HCT116 (cell line): Measurements from ENCODE around the gene FILIP1. TPM values are rescaled to one million over a fixed set of nuclear protein-coding genes. Genes with fewer than 3 reads are reported as not detected.

Source experiments
- ATAC-seq: fragments of 200-7000 bp; cut with Tn5 transposase; 2 replicates; pipeline ENCODE4 v1.9.1; 2020; ENCODE audit warnings: mild to moderate bottlenecking, moderate library complexity
- BruUV-seq: library from RNA; stranded (reverse); fragments of 400-500 nt; replicated peaks from 2 replicates; lab custom pipeline; 2021; lab: Mats Ljungman, UMichigan
- CTCF ChIA-PET: fragments of 300-600 bp; sonication (Branson Sonifier 250); formaldehyde crosslinking; loops from one replicate; lab custom pipeline; 2021; ENCODE audit warnings: antibody characterized with exemption; lab: Charles Lee
- POLR2A ChIA-PET: fragments of 300-600, 350-600 bp; sonication (Branson Sonifier 250); formaldehyde crosslinking; loops from one replicate; lab custom pipeline; 2021; ENCODE audit warnings: antibody characterized with exemption; lab: Charles Lee
- RAD21 ChIA-PET, 2 experiments: fragments of 300-600 bp; sonication (Branson Sonifier 250); formaldehyde crosslinking; loops; one replicate each; lab custom pipeline; 2023; ENCODE audit warnings: low total read pairs in 2 of 2; ENCODE audit not compliant: uncharacterized antibody in 2 of 2, unreplicated experiment in 2 of 2, low non-redundant PET in 1 of 2; lab: Charles Lee
- DNase-seq: peaks from one replicate; pipeline ENCODE4 v3.0.0-alpha.2; 2010; ENCODE audit warnings: low read depth, low spot score
- H2AFZ ChIP-seq: fragments of 200-600 bp; shearing (Covaris generic), sonication (generic); 2 replicates; pipeline ENCODE4 v1.6.1; 2017; ENCODE audit warnings: low read depth, mixed run types, mixed read lengths, antibody characterized with exemption, low read length; ENCODE audit not compliant: poor library complexity, severe bottlenecking
- H3K27ac ChIP-seq: 2 replicates; pipeline ENCODE4 v1.5.1; 2012; ENCODE audit warnings: low read depth, low read length
- H3K27me3 ChIP-seq: fragments of 200-600 bp; sonication (generic); 2 replicates; pipeline ENCODE4 v1.6.1; 2016; ENCODE audit warnings: mixed run types, low read length, mixed read lengths; ENCODE audit not compliant: insufficient read depth
- H3K36me3 ChIP-seq, 2 experiments: fragments of 200-500 bp in 1 of 2; fragments of 200-600 bp in 1 of 2; sonication (Bioruptor generic) in 1 of 2; sonication (generic) in 1 of 2; 2 replicates each; pipeline versions ENCODE4 v1.5.1 to v1.6.1; 2014 to 2016; ENCODE audit warnings: low read length in 2 of 2, inconsistent platforms in 1 of 2, mixed read lengths in 1 of 2, mixed run types in 1 of 2; ENCODE audit not compliant: insufficient read depth in 2 of 2, control insufficient read depth in 1 of 2
- H3K4me1 ChIP-seq, 2 experiments: fragments of 200-600 bp in 1 of 2; sonication (generic) in 1 of 2; 2 replicates each; pipeline versions ENCODE4 v1.5.1 to v1.6.1; 2012 to 2017; ENCODE audit warnings: low read length in 2 of 2, inconsistent platforms in 1 of 2, mild to moderate bottlenecking in 1 of 2, mixed read lengths in 1 of 2, mixed run types in 1 of 2, moderate library complexity in 1 of 2; ENCODE audit not compliant: insufficient read depth in 2 of 2, control insufficient read depth in 1 of 2
- H3K4me2 ChIP-seq: fragments of 200-600 bp; sonication (generic); 2 replicates; pipeline ENCODE4 v1.6.1; 2017; ENCODE audit warnings: mixed run types, low read length, mixed read lengths
- H3K4me3 ChIP-seq, 2 experiments: fragments of 200-600 bp in 1 of 2; sonication (generic) in 1 of 2; replicated peaks in 1 of 2; 2 replicates each; pipeline ENCODE4 v1.5.1; 2011 to 2016; ENCODE audit warnings: low read length in 2 of 2, control low read depth in 1 of 2, low read depth in 1 of 2, mild to moderate bottlenecking in 1 of 2, mixed read lengths in 1 of 2, mixed run types in 1 of 2
- H3K79me2 ChIP-seq: fragments of 200-600 bp; sonication (generic); 2 replicates; pipeline ENCODE4 v1.6.1; 2017; ENCODE audit warnings: mild to moderate bottlenecking, mixed run types, low read length, moderate library complexity, mixed read lengths; ENCODE audit not compliant: insufficient read depth
- H3K9ac ChIP-seq: fragments of 200-600 bp; sonication (generic); 2 replicates; pipeline ENCODE4 v1.6.1; 2016; ENCODE audit warnings: low read length, mixed read lengths
- H3K9me2 ChIP-seq: fragments of 200-600 bp; sonication (generic), shearing (Covaris generic); 2 replicates; pipeline ENCODE4 v1.6.1; 2017; ENCODE audit warnings: mixed run types, mild to moderate bottlenecking, moderate library complexity; ENCODE audit not compliant: insufficient read depth
- H3K9me3 ChIP-seq, 2 experiments: fragments of 200-500 bp in 1 of 2; fragments of 200-600 bp in 1 of 2; sonication (Bioruptor generic) in 1 of 2; sonication (generic) in 1 of 2; 2 replicates each; pipeline ENCODE4 v1.6.1; 2014 to 2017; ENCODE audit warnings: low read length in 2 of 2, mixed read lengths in 2 of 2, inconsistent platforms in 1 of 2, low read depth in 1 of 2, mild to moderate bottlenecking in 1 of 2, mixed run types in 1 of 2, moderate library complexity in 1 of 2; ENCODE audit not compliant: control insufficient read depth in 1 of 2, insufficient read depth in 1 of 2
- H4K20me1 ChIP-seq: fragments of 200-600 bp; sonication (generic), shearing (Covaris generic); 2 replicates; pipeline ENCODE4 v1.6.1; 2017; ENCODE audit warnings: mixed run types, mild to moderate bottlenecking, moderate library complexity; ENCODE audit not compliant: insufficient read depth
- CBX3 ChIP-seq: IDR thresholded peaks from 2 replicates; pipeline ENCODE4 v1.6.1; 2012; ENCODE audit warnings: low read depth
- CEBPB ChIP-seq: IDR thresholded peaks from 2 replicates; pipeline ENCODE4 v1.6.1; 2012; ENCODE audit warnings: low read depth
- EGR1 ChIP-seq: IDR thresholded peaks from 2 replicates; pipeline ENCODE4 v1.6.1; 2012; ENCODE audit warnings: low read depth
- ELF1 ChIP-seq: IDR thresholded peaks from 2 replicates; pipeline ENCODE4 v1.6.1; 2012; ENCODE audit warnings: low read depth, borderline replicate concordance
- EZH2 ChIP-seq: fragments of 200-600 bp; sonication (generic); IDR thresholded peaks from 2 replicates; pipeline ENCODE4 v1.6.1; 2017; ENCODE audit warnings: antibody characterized with exemption, mixed run types
- FOSL1 ChIP-seq: IDR thresholded peaks from 2 replicates; pipeline ENCODE4 v1.6.1; 2012; ENCODE audit warnings: low read depth
- JUND ChIP-seq: IDR thresholded peaks from 2 replicates; pipeline ENCODE4 v1.6.1; 2012
- POLR2A ChIP-seq: IDR thresholded peaks from 2 replicates; pipeline ENCODE4 v1.7.0; 2011; ENCODE audit warnings: borderline replicate concordance; ENCODE audit not compliant: insufficient read depth, insufficient read length; ENCODE audit errors: extremely low read depth
- SIN3A ChIP-seq: IDR thresholded peaks from 2 replicates; pipeline ENCODE4 v1.6.1; 2012; ENCODE audit warnings: low read depth
- SP1 ChIP-seq: IDR thresholded peaks from 2 replicates; pipeline ENCODE4 v1.6.1; 2012; ENCODE audit warnings: low read depth
- SRF ChIP-seq: IDR thresholded peaks from 2 replicates; pipeline ENCODE4 v1.6.1; 2012; ENCODE audit warnings: low read depth
- YY1 ChIP-seq: IDR thresholded peaks from 2 replicates; pipeline ENCODE4 v1.6.1; 2011; ENCODE audit warnings: low read length, low read depth, moderate library complexity, mild to moderate bottlenecking; ENCODE audit not compliant: insufficient replicate concordance; ENCODE audit errors: extremely low read depth
- ZFX ChIP-seq: fragments of 450-650 bp; IDR thresholded peaks from 2 replicates; pipeline ENCODE4 v1.6.1; 2017
- ZNF274 ChIP-seq: fragments of 200-500 bp; sonication (Bioruptor generic); IDR thresholded peaks from 2 replicates; pipeline ENCODE4 v1.6.1; 2014; ENCODE audit warnings: mild to moderate bottlenecking, low read depth, low read length, inconsistent platforms
- intact Hi-C: fragments of 100-400 bp; cut with micrococcal nuclease; formaldehyde crosslinking; loops from 2 replicates; pipeline ENCODE4 v1.10.0; 2022
- total RNA-seq: library from RNA; stranded (reverse); gene quantifications from one replicate; pipeline ENCODE4 v1.2.1, GENCODE V29; 2021; ENCODE audit not compliant: unreplicated experiment
- TF ChIP-seq, protein P1 (sequence below): IDR thresholded peaks from 2 replicates; pipeline ENCODE4 v1.6.1; 2011; ENCODE audit warnings: mild to moderate bottlenecking, low read length, moderate library complexity; ENCODE audit not compliant: insufficient replicate concordance; ENCODE audit errors: extremely low read depth
- TF ChIP-seq, protein P2 (sequence below): IDR thresholded peaks from 2 replicates; pipeline ENCODE4 v1.6.1; 2012; ENCODE audit warnings: low read depth
- TF ChIP-seq, protein P3 (sequence below): IDR thresholded peaks from 2 replicates; pipeline ENCODE4 v1.6.1; 2012
- TF ChIP-seq, protein P4 (sequence below): IDR thresholded peaks from 2 replicates; pipeline ENCODE4 v1.6.1; 2012
- TF ChIP-seq, protein P5 (sequence below), 3 experiments: fragments of 200-600 bp in 1 of 3; sonication (generic) in 1 of 3; IDR thresholded peaks in 2 of 3; conservative IDR thresholded peaks in 1 of 3; 2 replicates each; pipeline ENCODE4 v1.5.1; 2012 to 2017; ENCODE audit warnings: low read depth in 2 of 3, low read length in 2 of 3, antibody characterized with exemption in 1 of 3, borderline replicate concordance in 1 of 3, control low read depth in 1 of 3, mild to moderate bottlenecking in 1 of 3, mixed read lengths in 1 of 3, mixed run types in 1 of 3, moderate library complexity in 1 of 3; ENCODE audit not compliant: insufficient read depth in 1 of 3

FILIP1 gene
- total RNA-seq, 1 experiment from 2014 or later, result 0.05 TPM

DNA sequence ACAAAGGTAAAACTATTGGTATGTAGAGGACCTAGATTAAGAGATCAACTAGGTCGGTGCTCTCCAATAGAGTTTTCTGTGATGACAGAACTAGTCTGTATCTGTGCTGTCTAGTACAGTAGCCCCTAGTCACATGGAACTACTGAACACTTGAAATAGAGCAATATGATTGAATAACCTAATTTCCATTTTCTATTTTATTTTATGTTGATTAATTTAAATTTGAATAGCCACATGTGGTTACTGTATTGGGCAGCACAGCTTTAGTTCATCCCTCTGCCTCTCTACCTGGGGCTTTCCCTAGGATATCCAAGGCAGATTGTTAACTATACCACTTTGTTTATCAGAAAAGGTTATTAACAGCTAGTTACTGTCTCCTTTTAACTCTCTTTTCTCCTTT, 27.0 kb downstream of the FILIP1 start:
- DNase-seq (no peak), ATAC-seq (no peak)
- no TSS peak for BruUV-seq
- Histone ChIP-seq H4K20me1 (no peaks in the 10 kb centered on the region), H3K27me3 (no peaks in the 10 kb centered on the region), H3K79me2 (no peaks in the 10 kb centered on the region), H3K9me3 (no peaks in the 10 kb centered on the region), H3K9ac (no peak overlapping the region), H3K9me2 (no peaks in the 10 kb centered on the region), H3K36me3 (no peaks in the 10 kb centered on the region), H3K4me1 (no peaks in the 10 kb centered on the region), H3K4me3 (no peak overlapping the region), H3K4me2 (no peak overlapping the region), H2AFZ (no peak overlapping the region), H3K27ac (no peak overlapping the region)
- CTCF ChIA-PET, result no interaction called here
- TF ChIP-seq EGR1, result no peak
- TF ChIP-seq ZFX, result no peak
- TF ChIP-seq EZH2, result no peak
- TF ChIP-seq, protein P1, sequence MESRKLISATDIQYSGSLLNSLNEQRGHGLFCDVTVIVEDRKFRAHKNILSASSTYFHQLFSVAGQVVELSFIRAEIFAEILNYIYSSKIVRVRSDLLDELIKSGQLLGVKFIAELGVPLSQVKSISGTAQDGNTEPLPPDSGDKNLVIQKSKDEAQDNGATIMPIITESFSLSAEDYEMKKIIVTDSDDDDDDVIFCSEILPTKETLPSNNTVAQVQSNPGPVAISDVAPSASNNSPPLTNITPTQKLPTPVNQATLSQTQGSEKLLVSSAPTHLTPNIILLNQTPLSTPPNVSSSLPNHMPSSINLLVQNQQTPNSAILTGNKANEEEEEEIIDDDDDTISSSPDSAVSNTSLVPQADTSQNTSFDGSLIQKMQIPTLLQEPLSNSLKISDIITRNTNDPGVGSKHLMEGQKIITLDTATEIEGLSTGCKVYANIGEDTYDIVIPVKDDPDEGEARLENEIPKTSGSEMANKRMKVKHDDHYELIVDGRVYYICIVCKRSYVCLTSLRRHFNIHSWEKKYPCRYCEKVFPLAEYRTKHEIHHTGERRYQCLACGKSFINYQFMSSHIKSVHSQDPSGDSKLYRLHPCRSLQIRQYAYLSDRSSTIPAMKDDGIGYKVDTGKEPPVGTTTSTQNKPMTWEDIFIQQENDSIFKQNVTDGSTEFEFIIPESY, result no peak
- TF ChIP-seq CBX3, result no peak
- no peak for TF ChIP-seq ELF1
- no peak for TF ChIP-seq SRF
- TF ChIP-seq, protein P2, sequence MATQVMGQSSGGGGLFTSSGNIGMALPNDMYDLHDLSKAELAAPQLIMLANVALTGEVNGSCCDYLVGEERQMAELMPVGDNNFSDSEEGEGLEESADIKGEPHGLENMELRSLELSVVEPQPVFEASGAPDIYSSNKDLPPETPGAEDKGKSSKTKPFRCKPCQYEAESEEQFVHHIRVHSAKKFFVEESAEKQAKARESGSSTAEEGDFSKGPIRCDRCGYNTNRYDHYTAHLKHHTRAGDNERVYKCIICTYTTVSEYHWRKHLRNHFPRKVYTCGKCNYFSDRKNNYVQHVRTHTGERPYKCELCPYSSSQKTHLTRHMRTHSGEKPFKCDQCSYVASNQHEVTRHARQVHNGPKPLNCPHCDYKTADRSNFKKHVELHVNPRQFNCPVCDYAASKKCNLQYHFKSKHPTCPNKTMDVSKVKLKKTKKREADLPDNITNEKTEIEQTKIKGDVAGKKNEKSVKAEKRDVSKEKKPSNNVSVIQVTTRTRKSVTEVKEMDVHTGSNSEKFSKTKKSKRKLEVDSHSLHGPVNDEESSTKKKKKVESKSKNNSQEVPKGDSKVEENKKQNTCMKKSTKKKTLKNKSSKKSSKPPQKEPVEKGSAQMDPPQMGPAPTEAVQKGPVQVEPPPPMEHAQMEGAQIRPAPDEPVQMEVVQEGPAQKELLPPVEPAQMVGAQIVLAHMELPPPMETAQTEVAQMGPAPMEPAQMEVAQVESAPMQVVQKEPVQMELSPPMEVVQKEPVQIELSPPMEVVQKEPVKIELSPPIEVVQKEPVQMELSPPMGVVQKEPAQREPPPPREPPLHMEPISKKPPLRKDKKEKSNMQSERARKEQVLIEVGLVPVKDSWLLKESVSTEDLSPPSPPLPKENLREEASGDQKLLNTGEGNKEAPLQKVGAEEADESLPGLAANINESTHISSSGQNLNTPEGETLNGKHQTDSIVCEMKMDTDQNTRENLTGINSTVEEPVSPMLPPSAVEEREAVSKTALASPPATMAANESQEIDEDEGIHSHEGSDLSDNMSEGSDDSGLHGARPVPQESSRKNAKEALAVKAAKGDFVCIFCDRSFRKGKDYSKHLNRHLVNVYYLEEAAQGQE, result no peak
- no peak for TF ChIP-seq SIN3A
- TF ChIP-seq CEBPB, result no peak
- TF ChIP-seq, protein P3, sequence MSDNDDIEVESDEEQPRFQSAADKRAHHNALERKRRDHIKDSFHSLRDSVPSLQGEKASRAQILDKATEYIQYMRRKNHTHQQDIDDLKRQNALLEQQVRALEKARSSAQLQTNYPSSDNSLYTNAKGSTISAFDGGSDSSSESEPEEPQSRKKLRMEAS, result no peak
- TF ChIP-seq FOSL1, result no peak
- TF ChIP-seq, protein P4, sequence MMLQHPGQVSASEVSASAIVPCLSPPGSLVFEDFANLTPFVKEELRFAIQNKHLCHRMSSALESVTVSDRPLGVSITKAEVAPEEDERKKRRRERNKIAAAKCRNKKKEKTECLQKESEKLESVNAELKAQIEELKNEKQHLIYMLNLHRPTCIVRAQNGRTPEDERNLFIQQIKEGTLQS, result no peak
- no peak for TF ChIP-seq JUND
- no peak for TF ChIP-seq YY1
- no peak for TF ChIP-seq SP1
- TF ChIP-seq ZNF274, result no peak
- no peak for TF ChIP-seq POLR2A
- TF ChIP-seq, protein P5, sequence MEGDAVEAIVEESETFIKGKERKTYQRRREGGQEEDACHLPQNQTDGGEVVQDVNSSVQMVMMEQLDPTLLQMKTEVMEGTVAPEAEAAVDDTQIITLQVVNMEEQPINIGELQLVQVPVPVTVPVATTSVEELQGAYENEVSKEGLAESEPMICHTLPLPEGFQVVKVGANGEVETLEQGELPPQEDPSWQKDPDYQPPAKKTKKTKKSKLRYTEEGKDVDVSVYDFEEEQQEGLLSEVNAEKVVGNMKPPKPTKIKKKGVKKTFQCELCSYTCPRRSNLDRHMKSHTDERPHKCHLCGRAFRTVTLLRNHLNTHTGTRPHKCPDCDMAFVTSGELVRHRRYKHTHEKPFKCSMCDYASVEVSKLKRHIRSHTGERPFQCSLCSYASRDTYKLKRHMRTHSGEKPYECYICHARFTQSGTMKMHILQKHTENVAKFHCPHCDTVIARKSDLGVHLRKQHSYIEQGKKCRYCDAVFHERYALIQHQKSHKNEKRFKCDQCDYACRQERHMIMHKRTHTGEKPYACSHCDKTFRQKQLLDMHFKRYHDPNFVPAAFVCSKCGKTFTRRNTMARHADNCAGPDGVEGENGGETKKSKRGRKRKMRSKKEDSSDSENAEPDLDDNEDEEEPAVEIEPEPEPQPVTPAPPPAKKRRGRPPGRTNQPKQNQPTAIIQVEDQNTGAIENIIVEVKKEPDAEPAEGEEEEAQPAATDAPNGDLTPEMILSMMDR (IDR thresholded peaks at IDR 0.05 in 2 of 3, conservative IDR thresholded peaks at IDR 0.05 in 1 of 3; ENCODE audit: borderline replicate concordance in 1 of 3, insufficient read depth in 1 of 3, low read depth in 2 of 3, low read length in 2 of 3), result no peak
- intact Hi-C loops, result no loop called here
- RAD21 ChIA-PET, result no interaction called here
- POLR2A ChIA-PET, result no interaction called here
